Bronchial epithelial cell (primary cell): Measurements from ENCODE around the gene EEF1AKMT2. TPM values are rescaled to one million over a fixed set of nuclear protein-coding genes. Genes with fewer than 3 reads are reported as not detected.

Experiments
- DNase-seq: peaks from one replicate; pipeline ENCODE4 v3.0.0-alpha.2; 2010; ENCODE audit warnings: low read depth
- FAIRE-seq: peaks from 2 replicates; lab custom pipeline; 2011; peaks lifted over from hg19 to GRCh38; lab: Jason Lieb, UNC
- H3K27me3 ChIP-seq: 2 replicates; pipeline ENCODE4 v1.5.1; 2011; ENCODE audit warnings: low read length; ENCODE audit not compliant: control insufficient read depth, insufficient read depth
- H3K36me3 ChIP-seq: 2 replicates; pipeline ENCODE4 v1.5.1; 2011; ENCODE audit warnings: low read length; ENCODE audit not compliant: control insufficient read depth, insufficient read depth
- H3K4me3 ChIP-seq: 2 replicates; pipeline ENCODE4 v1.5.1; 2011; ENCODE audit warnings: mild to moderate bottlenecking, low read depth, low read length, control low read depth
- total RNA-seq: library from RNA; depleted of rRNA; stranded (reverse); fragments of >200 nt; gene quantifications from 2 replicates; pipeline ENCODE4 v1.2.1, GENCODE V29; 2014
- TF ChIP-seq, protein P1 (sequence below): IDR thresholded peaks from 2 replicates; pipeline ENCODE4 v1.5.1; 2011; ENCODE audit warnings: mild to moderate bottlenecking, moderate library complexity, low read length, control low read depth, inconsistent platforms; ENCODE audit not compliant: insufficient read depth, severe bottlenecking

Gene EEF1AKMT2
- total RNA-seq, 1 donor from 2014 or later, result 21.1 TPM

DNA sequence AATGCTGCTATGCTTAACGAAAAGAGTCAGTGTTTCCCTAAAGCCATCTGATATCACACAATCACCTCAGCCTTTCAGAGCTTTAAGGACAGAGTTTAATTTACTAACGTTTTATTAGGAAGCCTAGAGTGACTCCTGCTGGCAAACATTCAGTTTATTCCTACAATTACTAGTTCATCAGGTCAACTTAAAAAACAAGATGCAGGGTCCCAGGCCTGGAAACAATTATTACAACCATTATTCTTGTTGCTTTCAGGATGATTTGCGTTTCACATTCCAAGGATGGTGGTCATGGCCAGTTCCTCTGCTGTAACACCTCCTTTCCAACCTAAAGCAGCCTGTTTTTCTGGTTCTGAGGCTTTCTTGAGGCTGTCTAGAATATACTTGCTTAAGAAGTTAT, 46.0 kb downstream of the EEF1AKMT2 start:
- DNase-seq (peak; percentile 92), FAIRE-seq (no peak)
- TF ChIP-seq, protein P1, sequence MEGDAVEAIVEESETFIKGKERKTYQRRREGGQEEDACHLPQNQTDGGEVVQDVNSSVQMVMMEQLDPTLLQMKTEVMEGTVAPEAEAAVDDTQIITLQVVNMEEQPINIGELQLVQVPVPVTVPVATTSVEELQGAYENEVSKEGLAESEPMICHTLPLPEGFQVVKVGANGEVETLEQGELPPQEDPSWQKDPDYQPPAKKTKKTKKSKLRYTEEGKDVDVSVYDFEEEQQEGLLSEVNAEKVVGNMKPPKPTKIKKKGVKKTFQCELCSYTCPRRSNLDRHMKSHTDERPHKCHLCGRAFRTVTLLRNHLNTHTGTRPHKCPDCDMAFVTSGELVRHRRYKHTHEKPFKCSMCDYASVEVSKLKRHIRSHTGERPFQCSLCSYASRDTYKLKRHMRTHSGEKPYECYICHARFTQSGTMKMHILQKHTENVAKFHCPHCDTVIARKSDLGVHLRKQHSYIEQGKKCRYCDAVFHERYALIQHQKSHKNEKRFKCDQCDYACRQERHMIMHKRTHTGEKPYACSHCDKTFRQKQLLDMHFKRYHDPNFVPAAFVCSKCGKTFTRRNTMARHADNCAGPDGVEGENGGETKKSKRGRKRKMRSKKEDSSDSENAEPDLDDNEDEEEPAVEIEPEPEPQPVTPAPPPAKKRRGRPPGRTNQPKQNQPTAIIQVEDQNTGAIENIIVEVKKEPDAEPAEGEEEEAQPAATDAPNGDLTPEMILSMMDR, result peak; percentile 20

DNA sequence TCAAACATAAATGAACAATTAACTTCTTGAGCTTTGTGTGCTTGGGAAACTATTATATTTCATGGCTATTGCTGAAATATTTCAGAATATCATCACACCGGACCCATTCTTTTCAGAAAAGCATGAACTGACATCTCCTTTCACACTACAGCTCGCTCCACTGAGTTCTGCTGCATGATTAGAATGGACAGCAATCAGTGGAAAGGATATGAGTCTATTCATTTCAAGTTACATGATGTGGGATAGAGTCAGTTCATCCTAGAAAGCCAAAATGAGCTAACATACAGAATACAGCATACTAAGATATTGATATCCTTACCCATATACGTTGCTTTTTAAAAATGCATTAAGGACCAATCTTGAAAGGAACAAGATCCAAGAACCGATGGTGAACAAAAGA, 46.4 kb downstream of the EEF1AKMT2 start:
- Histone ChIP-seq H3K4me3 (no peak overlapping the region), H3K27me3 (no peaks in the 10 kb centered on the region), H3K36me3 (no peaks in the 10 kb centered on the region)
- DNase-seq, result no peak
- FAIRE-seq, result no peak
- TF ChIP-seq, protein P1, result no peak

More for the DNA sequence above, 46.0 kb downstream of the EEF1AKMT2 start:
- Histone ChIP-seq H3K4me3 (no peak overlapping the region), H3K27me3 (no peaks in the 10 kb centered on the region), H3K36me3 (no peaks in the 10 kb centered on the region)

DNA sequence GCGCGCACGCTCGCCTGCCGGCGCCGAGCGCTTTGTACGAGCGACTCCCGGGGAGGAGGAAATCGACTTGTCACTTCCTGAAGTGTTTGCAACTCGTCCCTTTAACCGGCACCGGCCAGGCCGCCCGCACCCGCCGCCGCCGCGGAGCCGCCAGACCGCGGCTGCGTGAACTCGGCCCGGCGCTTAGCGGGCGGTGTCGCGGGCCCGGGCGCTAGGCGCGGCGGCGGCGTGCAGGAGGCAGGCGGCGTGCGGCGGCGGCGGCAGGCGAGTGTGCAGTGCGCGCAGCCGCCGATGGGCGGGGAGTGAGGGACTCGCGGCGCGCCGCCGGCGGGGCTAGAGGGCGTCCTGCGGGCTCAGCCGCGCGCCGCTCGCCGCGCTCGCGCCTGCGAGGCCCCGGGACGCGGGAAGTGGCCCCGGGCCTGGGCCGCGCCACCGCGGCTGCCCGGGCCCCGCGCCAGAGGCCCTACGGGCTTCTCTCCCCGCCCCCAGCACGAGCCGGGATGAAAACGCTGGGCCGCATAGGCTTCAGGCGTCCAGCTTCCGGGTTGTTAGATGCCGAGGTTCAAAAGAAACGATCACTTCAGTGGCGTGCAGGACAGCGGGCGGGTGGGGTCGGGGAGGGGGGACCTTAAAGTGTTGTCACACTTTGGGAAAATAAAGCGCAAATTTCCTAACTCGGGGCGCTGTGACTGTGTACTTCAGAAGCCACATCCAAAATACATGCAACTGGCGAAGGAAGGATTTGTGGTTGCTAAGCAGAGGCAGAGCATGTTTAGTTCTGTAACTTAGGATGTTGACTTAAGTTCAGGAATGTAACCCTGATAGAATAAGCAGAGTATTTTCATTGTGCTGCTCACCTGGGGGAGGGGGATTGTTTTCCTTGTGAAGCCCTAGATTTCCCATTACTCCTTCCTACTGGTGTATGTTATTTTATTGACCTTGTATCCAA, 47.3 kb downstream of the EEF1AKMT2 start, which contains the start of gene FAM53B:
TSS of gene FAM53B (minus strand) at position 277 of the 949 bp plus-strand sequence. CDS start 37,665 bp downstream, outside the sequence.
- FAIRE-seq (no peak), DNase-seq (peak; percentile 81)
- H3K27me3 ChIP-seq, result no peaks in the 10 kb centered on the region
- H3K36me3 ChIP-seq, result no peaks in the 10 kb centered on the region
- H3K4me3 ChIP-seq, result peak within 1 kb of the TSS; percentile 67
- TF ChIP-seq, protein P1, result no peak

DNA sequence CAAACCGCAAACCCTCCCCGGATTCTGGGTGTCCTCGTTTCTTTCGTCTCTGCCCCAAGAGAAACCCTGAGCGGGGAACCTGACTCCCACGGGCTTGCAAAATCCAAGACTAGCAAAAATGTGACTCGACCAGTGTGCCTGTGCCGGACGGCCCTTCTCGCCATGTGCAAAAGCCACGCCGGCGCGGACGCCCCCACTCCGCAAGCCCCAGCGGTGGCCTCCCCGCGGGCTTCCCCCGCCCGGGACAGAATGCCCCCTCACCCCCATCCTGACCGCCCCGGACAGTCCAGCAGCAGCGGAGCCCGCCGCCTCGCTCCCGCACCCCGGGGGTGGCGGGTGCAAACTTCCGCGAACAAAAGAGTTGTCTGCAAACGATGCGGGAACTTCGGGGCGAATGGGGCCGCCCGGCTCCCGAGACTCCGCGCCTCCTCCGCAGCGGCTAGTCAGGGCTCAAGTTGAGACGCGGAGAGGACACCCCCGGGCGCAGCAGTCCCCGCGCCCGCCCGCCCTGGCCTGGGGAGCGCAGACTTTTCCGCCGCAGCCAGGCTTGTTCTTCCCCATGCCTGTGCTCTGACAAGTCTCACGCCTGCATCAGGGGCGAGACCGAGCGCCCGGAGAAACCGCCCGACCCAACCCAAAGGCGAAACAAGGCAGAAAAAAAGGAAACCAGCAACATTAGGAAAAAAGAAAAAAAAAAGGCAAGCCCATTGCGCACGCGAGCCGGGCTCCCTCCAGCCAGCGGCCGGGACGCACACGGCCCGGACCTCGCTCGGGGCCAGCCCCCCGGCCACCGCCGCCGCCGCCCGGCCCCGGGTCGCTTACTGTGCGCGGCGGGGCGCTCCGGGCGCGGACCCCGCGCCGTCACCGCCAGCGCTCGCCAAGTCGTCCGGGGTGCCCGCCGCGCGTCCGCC, 48.2 kb downstream of the EEF1AKMT2 start:
- no peak for FAIRE-seq
- no peaks in the 10 kb centered on the region for H3K27me3 ChIP-seq
- peak overlapping the region; percentile 67 for H3K4me3 ChIP-seq
- TF ChIP-seq, protein P1, result no peak
- DNase-seq, result no peak
- H3K36me3 ChIP-seq, result no peaks in the 10 kb centered on the region

DNA sequence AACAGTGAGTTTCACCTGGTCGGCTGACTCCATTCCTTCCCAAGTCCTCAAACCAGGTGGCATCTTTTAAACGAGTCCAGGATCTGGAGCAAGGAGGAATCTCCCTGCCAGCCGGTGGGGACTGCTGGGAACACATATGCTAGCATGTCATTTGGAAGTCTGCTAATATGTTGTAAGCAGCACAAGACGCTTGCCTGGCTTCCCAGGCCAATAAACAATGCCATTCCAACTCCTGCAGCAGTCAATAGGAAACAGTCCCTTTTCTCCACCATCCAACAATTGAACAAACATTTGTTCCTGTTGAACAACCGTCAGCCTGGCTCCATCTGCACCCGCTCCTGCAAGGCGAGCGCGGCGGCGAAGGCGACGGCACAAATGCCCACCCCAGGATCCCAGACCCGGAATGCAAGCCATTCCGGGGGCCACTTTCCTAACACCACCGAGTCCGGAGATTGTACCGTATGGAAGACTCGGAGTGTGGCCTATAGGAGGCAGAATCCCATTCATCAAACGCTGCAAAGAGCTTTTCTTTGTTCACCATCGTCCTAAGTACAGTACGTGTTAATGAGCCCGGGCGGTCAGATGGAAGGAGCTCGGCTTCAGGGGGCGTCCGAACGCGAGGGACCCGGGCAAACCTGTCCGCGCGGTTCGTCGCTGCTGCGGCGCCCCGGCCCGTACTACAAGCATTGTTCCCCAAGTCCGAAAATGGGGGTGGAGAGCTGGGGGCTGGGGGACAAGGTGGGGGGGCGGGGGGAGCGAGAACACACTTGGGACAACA, 49.1 kb downstream of the EEF1AKMT2 start:
- no peaks in the 10 kb centered on the region for H3K27me3 ChIP-seq
- DNase-seq (peak; percentile 52), FAIRE-seq (no peak)
- peak overlapping the region; percentile 67 for H3K4me3 ChIP-seq
- no peaks in the 10 kb centered on the region for H3K36me3 ChIP-seq
- TF ChIP-seq, protein P1, result peak; percentile 47
